ENCODE results near the gene DUSP28. TPM values are rescaled to one million over a fixed set of nuclear protein-coding genes. Genes with fewer than 3 reads are reported as not detected.
A peak's percentile ranks its signal among the peaks of the same experiment; 100 is the strongest.

Gene DUSP28, protein sequence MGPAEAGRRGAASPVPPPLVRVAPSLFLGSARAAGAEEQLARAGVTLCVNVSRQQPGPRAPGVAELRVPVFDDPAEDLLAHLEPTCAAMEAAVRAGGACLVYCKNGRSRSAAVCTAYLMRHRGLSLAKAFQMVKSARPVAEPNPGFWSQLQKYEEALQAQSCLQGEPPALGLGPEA
- total RNA-seq (19.0 TPM in 2 replicates), polyA plus RNA-seq (19.1 and 20.2 TPM in 2 replicates), polyA minus RNA-seq (15.3 and 21.0 TPM in 2 replicates)
- total RNA-seq (2013), result 13.6 TPM

DNA sequence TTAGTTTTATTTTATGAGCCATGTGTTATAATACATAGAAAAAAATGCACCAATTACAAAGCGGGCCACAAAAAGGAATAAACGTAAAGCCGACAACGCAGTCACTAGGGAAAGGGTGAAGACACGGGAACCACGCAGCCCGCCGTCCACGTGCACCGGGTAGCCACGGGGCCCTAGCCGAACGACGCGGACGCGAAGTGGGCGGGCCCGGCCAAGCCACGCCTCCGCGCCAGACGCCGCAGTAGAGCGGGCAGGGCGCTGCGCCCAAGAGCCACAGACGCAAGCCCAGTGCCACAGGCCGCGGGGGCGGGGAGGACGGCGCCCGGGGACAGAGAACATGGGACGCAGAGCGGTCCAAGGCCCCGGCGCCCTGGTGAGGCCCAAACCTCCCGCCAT is at the start of gene DUSP28:
Gene DUSP28, plus strand, starts transcription at position 274 of the 396 bp plus-strand sequence. CDS start 328 bp downstream, outside the sequence.
- POLR2A ChIA-PET, result interaction anchor here (0.9 to 2.7 kb wide), 2 partner anchors 27 to 46 kb away, joined by 4 to 59 read pairs; partner anchors contain the start of gene CAPN10
- intact Hi-C loops (cut with micrococcal nuclease), result loop anchor here (1.0 to 10.0 kb wide), 9 partner anchors 8 to 1322 kb away; partner anchors contain the start of genes ATG4B, FARP2, GPC1 and HDLBP

More for the DNA sequence above, at the start of gene DUSP28:
- Histone ChIP-seq H2AFZ (ENCODE audit: insufficient read depth, low read depth, low read length, poor library complexity, severe bottlenecking) (peak within 1 kb of the TSS; percentile 67), H3K9ac (ENCODE audit: low read length) (peak within 1 kb of the TSS; percentile 92), H4K20me1 (ENCODE audit: control insufficient read depth, insufficient read depth, low read length, poor library complexity, severe bottlenecking) (peaks cover 49% of the 10 kb centered on the region), H3K79me2 (ENCODE audit: control insufficient read depth, insufficient read depth, low read length) (peaks cover 76% of the 10 kb centered on the region), H3K27me3 (replicated peaks in 1 of 4; ENCODE audit: control extremely low read depth in 1 of 4, control insufficient read depth in 3 of 4, insufficient read depth in 4 of 4, low read length in 3 of 4) (no peaks in the 10 kb centered on the region), H3K4me2 (replicated peaks; ENCODE audit: low read depth, low read length, poor library complexity, severe bottlenecking) (peak within 1 kb of the TSS; percentile 87), H3K4me3 (ENCODE audit: control extremely low read depth in 1 of 5, extremely low read depth in 1 of 5, insufficient read depth in 1 of 5, low read depth in 2 of 5, low read length in 4 of 5) (peak within 1 kb of the TSS; percentile 65 to 86 (median 74)), H3K36me3 (replicated peaks in 1 of 2; ENCODE audit: control extremely low read depth in 1 of 2, control insufficient read depth in 1 of 2, extremely low read depth in 1 of 2, insufficient read depth in 2 of 2, low read length in 1 of 2) (peaks cover 0 to 13% of the 10 kb centered on the region in 2 experiments), H3K27ac (ENCODE audit: low read length in 2 of 2) (peak within 1 kb of the TSS; percentile 89 to 98), H3K9me3 (ENCODE audit: control extremely low read depth in 1 of 3, control insufficient read depth in 2 of 3, insufficient read depth in 1 of 3, low read length in 2 of 3) (no peaks in the 10 kb centered on the region), H3K4me1 (ENCODE audit: control insufficient read depth in 2 of 2, insufficient read depth in 2 of 2, low read length in 2 of 2) (peaks cover 45 to 60% of the 10 kb centered on the region in 2 donors)
- WGBS (ENCODE audit: insufficient coverage), result under 1% methylated on average over 39 of the region's 39 CpGs
- no peaks in the 10 kb centered on the region for H3K27me3 Mint-ChIP-seq
- CTCF ChIA-PET, result interaction anchor here (0.6 to 7.8 kb wide), 3 partner anchors 8 to 26 kb away, joined by 4 to 126 read pairs (median 4); partner anchors contain the start of gene CAPN10
- peak within 1 kb of the TSS; percentile 96 for H3K27ac Mint-ChIP-seq
- peak; percentile 63 for ATAC-seq (ENCODE audit: low read depth)
- H3K9me3 Mint-ChIP-seq (ENCODE audit: insufficient read depth), result no peaks in the 10 kb centered on the region
- H3K4me1 Mint-ChIP-seq, result peaks cover 67% of the 10 kb centered on the region
- H3K4me3 Mint-ChIP-seq, result peak within 1 kb of the TSS; percentile 81
- DNase-seq, result peak; percentile 96
- TF ChIP-seq EZH2 (IDR thresholded peaks at IDR 0.05; ENCODE audit: borderline replicate concordance, insufficient read depth, low read depth, low read length, poor library complexity, severe bottlenecking), result no peak
- TF ChIP-seq, protein P1, sequence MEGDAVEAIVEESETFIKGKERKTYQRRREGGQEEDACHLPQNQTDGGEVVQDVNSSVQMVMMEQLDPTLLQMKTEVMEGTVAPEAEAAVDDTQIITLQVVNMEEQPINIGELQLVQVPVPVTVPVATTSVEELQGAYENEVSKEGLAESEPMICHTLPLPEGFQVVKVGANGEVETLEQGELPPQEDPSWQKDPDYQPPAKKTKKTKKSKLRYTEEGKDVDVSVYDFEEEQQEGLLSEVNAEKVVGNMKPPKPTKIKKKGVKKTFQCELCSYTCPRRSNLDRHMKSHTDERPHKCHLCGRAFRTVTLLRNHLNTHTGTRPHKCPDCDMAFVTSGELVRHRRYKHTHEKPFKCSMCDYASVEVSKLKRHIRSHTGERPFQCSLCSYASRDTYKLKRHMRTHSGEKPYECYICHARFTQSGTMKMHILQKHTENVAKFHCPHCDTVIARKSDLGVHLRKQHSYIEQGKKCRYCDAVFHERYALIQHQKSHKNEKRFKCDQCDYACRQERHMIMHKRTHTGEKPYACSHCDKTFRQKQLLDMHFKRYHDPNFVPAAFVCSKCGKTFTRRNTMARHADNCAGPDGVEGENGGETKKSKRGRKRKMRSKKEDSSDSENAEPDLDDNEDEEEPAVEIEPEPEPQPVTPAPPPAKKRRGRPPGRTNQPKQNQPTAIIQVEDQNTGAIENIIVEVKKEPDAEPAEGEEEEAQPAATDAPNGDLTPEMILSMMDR (IDR thresholded peaks at IDR 0.05), result no peak

All from B cell (primary cell).